Measurements from ENCODE around the gene FBL.

GRCh38 chr19:39796000-39796498, 50.1 kb downstream of the FBL start:
- TF ChIP-seq CTCF (IDR thresholded peaks at IDR 0.05) = no peak
- TF ChIP-seq OVOL2 (CRISPR knock-in tag; IDR thresholded peaks at IDR 0.05; ENCODE audit: borderline replicate concordance) = no peak
